HUES64 (cell line): ENCODE results near the gene CCDC7. TPM values are rescaled to one million over a fixed set of nuclear protein-coding genes. Genes with fewer than 3 reads are reported as not detected.
A peak's percentile ranks its signal among the peaks of the same experiment; 100 is the strongest.
"Not testable (repeated sequence)": the region's sequence is repeated elsewhere in the genome, so short reads cannot be mapped to it uniquely, and the experiment has no call there.

ENCODE experiments used
- H3K27ac ChIP-seq: 2 replicates; pipeline ENCODE4 v1.7.0; 2013; ENCODE audit warnings: low read depth, low read length, inconsistent platforms
- H3K27me3 ChIP-seq: 2 replicates; pipeline ENCODE4 v1.6.1; 2013; ENCODE audit warnings: mild to moderate bottlenecking, low read length; ENCODE audit not compliant: insufficient read depth
- H3K36me3 ChIP-seq: 2 replicates; pipeline ENCODE4 v1.6.1; 2013; ENCODE audit warnings: mild to moderate bottlenecking, low read length; ENCODE audit not compliant: insufficient read depth
- H3K4me1 ChIP-seq: 2 replicates; pipeline ENCODE4 v1.6.1; 2013; ENCODE audit warnings: mild to moderate bottlenecking, low read length, moderate library complexity; ENCODE audit not compliant: insufficient read depth
- H3K4me3 ChIP-seq: 2 replicates; pipeline ENCODE4 v1.5.1; 2013; ENCODE audit warnings: mild to moderate bottlenecking, low read length, moderate library complexity
- H3K9ac ChIP-seq: 2 replicates; pipeline ENCODE4 v1.6.1; 2013; ENCODE audit warnings: mild to moderate bottlenecking, low read depth, low read length
- H3K9me3 ChIP-seq: 2 replicates; pipeline ENCODE4 v1.6.1; 2013; ENCODE audit warnings: low read depth, low read length; ENCODE audit not compliant: insufficient read depth
- WGBS: fragments of 150-250, 120-280 bp; methylation state at CpG from one replicate; pipeline ENCODE4 v1.1.7; 2013; ENCODE audit warnings: missing lambda C conversion rate; 5-methylcytosine and 5-hydroxymethylcytosine counted together
- polyA plus RNA-seq, 2 experiments: library from polyadenylated mRNA; stranded (reverse); fragments of 50-300 nt; gene quantifications; one replicate each; pipeline ENCODE4 v1.2.3, GENCODE V29; 2013

CCDC7 gene
- polyA plus RNA-seq (2013, experiment 1 of 2), result 0.35 TPM
- 0.19 TPM for polyA plus RNA-seq (2013, experiment 2 of 2)

DNA sequence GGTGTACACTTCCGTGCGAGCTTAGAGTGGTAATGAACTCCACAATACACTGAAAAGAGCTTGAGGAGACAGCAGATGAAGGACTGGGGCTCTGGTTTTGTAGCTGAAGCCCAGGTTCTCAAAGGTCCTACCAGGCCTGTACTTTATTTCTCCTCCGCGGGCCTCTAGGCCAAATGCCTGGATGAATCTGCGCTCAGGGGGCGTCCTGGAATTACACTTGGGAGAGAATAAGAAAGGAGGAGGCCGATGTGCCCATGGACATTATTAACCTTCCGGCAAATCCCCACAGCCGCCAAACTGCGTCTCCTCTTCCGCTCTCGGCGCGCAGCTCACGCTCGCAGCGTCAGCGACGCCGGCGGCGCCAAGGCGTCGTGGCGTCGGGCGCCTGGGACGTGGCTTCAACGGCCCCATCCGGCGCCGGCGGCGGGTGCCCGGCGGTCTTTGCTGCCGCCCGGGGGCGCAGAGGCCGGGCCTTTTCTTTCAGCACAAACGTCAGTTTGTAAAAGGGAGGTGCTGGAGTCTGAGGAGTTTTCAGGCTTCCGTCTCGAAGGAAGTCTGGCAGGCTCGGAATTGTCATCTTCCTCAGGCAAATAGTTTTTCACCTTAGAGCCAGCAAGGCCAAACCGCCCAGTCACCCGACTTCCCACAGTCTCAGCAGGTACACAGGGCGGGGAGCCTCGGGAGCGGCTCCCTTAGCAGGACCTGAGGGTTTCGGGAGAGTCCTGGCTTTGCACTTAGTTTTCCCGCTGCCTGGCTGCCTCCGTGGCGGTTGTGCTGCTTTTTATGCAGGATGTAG, at the start of gene CCDC7:
TSS of gene CCDC7 (plus strand) at position 401 of the 796 bp plus-strand sequence. CDS start 5,503 bp downstream, outside the sequence.
- no peaks in the 10 kb centered on the region for H3K9me3 ChIP-seq
- peak within 1 kb of the TSS; percentile 78 for H3K4me3 ChIP-seq
- H3K27ac ChIP-seq, result peak within 1 kb of the TSS; percentile 72
- no peaks in the 10 kb centered on the region for H3K36me3 ChIP-seq
- WGBS, result 2% methylated on average over 53 of the region's 53 CpGs
- H3K4me1 ChIP-seq, result 0 out of 2 replicates have a peak, but pooled peaks cover 6% of the 10 kb centered on the region
- peak within 1 kb of the TSS; percentile 78 for H3K9ac ChIP-seq
- H3K27me3 ChIP-seq, result no peaks in the 10 kb centered on the region

DNA sequence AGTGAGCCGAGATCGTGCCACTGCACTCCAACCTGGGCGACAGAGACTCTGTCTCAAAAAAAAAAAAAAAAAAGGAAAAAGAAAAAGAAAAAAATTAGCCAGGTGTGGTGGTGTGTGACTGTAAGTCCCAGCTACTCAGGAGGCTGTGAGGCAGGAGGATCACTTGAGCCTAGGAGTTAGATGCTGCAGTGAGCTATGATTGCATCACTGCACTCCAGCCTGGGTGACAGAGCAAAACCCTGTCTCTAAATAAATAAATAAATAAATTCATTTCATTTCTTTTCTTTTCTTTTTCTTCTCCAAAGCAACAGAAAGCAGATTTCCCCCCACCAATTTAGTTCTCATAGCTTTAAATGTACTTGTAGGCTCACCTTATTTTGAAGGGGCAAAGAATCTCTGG, 48.8 kb upstream of the CCDC7 start:
- H3K36me3 ChIP-seq, H3K4me1 ChIP-seq, H3K4me3 ChIP-seq, H3K27ac ChIP-seq, H3K27me3 ChIP-seq, H3K9ac ChIP-seq, H3K9me3 ChIP-seq: not testable (repeated sequence)
- no CpG with 5 or more reads among the region's 3 CpGs for WGBS

GRCh38 chr10:32399720-32400119, 46.2 kb upstream of the CCDC7 start:
- not testable (repeated sequence) for H3K9me3 ChIP-seq, H3K4me1 ChIP-seq, H3K9ac ChIP-seq, H3K27me3 ChIP-seq, H3K4me3 ChIP-seq, H3K36me3 ChIP-seq, H3K27ac ChIP-seq
- WGBS, result 100% methylated on average over 2 of the region's 3 CpGs

DNA sequence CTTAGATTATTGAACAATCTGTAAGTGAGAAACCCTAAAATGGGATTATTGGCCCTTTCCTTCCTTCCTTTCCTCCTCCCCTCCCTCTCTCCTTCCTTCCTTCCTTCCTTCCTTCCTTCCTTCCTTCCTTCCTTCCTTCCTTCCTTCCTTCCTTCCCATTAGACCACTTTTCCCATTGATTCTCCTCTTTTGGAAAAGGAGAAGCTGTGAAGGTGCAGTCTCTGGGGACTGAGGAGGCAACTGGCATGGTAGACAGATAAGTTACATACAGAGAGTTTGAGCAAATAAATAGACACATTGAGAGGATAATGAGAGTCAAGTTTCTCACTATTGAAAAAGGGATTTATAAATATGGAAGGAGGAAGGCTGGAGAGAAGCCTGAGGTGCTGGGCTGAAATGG, 45.0 kb upstream of the CCDC7 start:
- Histone ChIP-seq H3K4me3 (no peak overlapping the region), H3K9ac (no peak overlapping the region), H3K27me3 (no peaks in the 10 kb centered on the region), H3K36me3 (no peaks in the 10 kb centered on the region), H3K9me3 (no peaks in the 10 kb centered on the region), H3K27ac (no peak overlapping the region), H3K4me1 (no peaks in the 10 kb centered on the region)

DNA sequence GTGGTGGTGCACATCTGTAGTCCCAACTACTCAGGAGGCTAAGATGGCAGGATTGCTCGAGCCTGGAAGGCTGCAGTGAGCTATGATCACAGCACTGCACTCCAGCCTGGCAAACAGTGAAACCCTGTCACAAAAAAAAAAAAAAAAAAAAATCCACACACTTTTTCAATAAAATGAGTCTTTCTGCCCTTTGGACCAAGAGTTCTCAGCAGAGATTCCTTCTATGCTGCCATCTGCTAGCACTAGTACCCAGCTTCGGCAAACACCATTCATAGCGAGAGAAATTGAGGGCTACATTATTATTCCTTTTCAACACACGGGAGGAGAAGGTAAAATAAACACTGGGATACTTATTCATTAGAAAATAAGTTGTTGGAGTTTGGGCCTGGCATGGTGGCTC, 43.4 kb upstream of the CCDC7 start:
- WGBS, result 94% methylated on average over 3 of the region's 4 CpGs
- H3K36me3 ChIP-seq, result no peaks in the 10 kb centered on the region
- no peaks in the 10 kb centered on the region for H3K4me1 ChIP-seq
- H3K27me3 ChIP-seq, result no peaks in the 10 kb centered on the region
- no peak overlapping the region for H3K9ac ChIP-seq
- H3K27ac ChIP-seq, result no peak overlapping the region
- H3K9me3 ChIP-seq, result no peaks in the 10 kb centered on the region
- no peak overlapping the region for H3K4me3 ChIP-seq

DNA sequence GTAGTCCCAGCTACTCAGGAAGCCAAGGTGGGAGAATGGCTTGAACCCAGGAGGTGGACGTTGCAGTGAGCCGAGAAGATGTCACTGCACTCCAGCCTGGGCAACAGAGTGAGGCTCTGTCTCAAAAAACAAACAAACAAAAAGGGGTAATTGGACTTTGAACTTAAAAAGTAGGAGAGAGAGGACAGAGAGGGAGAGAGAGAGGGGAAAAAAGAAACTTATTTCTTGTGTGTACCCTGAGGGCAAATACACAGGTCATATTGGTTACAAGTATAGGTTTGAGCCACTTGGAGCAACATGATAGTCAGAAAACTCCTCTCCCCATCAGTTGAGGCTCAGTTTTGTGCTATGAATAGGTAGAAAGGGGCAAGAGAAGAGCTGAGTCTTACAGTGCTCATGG, 42.8 kb upstream of the CCDC7 start:
- H3K27me3 ChIP-seq, result no peaks in the 10 kb centered on the region
- H3K36me3 ChIP-seq, result no peaks in the 10 kb centered on the region
- H3K4me3 ChIP-seq, result no peak overlapping the region
- 95% methylated on average over 2 of the region's 2 CpGs for WGBS
- no peak overlapping the region for H3K9ac ChIP-seq
- no peaks in the 10 kb centered on the region for H3K4me1 ChIP-seq
- no peaks in the 10 kb centered on the region for H3K9me3 ChIP-seq
- no peak overlapping the region for H3K27ac ChIP-seq

- H3K4me3 ChIP-seq, result no peak overlapping the region
- H3K27ac ChIP-seq, result no peak overlapping the region
- WGBS, result 95% methylated on average over 5 of the region's 5 CpGs
- no peaks in the 10 kb centered on the region for H3K4me1 ChIP-seq
- H3K9me3 ChIP-seq, result no peaks in the 10 kb centered on the region
- no peaks in the 10 kb centered on the region for H3K27me3 ChIP-seq
- no peak overlapping the region for H3K9ac ChIP-seq
- no peaks in the 10 kb centered on the region for H3K36me3 ChIP-seq
Observed at GRCh38 chr10:32408690-32409089, 37.2 kb upstream of the CCDC7 start.

DNA sequence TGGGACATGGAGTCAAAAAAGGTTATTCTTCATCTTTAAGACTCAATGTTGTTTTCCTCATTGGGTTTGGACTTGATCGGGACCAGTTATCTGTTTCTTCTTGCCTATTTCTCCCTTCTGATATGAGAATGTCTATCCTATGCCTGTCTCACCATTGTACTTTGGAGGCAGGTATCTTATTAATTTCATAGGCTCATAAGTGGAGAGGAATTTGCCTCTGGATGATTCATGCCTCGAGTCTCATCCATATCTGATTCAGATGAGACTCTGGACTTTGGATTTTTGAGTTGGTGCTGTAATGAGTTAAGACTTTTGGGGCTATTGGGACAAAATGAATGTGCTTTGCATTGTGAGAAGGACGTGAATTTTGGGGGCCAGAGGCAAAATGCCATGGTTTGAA, 36.2 kb upstream of the CCDC7 start:
- no peak overlapping the region for H3K4me3 ChIP-seq
- no peak overlapping the region for H3K9ac ChIP-seq
- H3K9me3 ChIP-seq, result no peaks in the 10 kb centered on the region
- 89% methylated on average over 3 of the region's 3 CpGs for WGBS
- H3K27ac ChIP-seq, result no peak overlapping the region
- no peaks in the 10 kb centered on the region for H3K4me1 ChIP-seq
- no peaks in the 10 kb centered on the region for H3K27me3 ChIP-seq
- H3K36me3 ChIP-seq, result no peaks in the 10 kb centered on the region

DNA sequence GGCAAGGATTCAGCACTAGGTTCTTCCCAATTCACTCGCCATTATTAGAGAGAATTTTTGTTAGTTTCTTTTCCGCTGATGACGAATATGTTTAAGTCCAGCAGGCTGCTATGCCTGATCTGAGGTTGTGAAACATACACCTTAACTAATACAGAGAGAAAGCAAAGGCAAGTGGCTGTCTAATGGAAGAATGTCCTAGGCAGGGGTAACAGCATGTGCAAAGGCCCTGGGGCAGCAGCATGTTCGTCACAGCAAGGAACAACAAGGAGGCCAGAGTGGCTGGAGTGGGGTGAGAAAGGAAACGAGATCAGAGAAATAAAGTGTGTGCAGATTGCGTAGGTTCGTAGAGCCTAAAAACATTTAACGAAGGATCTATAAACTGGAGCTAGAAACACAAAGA, 35.4 kb upstream of the CCDC7 start:
- WGBS, result 94% methylated on average over 8 of the region's 8 CpGs
- Histone ChIP-seq H3K9me3 (no peaks in the 10 kb centered on the region), H3K36me3 (no peaks in the 10 kb centered on the region), H3K4me3 (no peak overlapping the region), H3K9ac (no peak overlapping the region), H3K27ac (no peak overlapping the region), H3K4me1 (no peaks in the 10 kb centered on the region), H3K27me3 (no peaks in the 10 kb centered on the region)

GRCh38 chr10:32411797-32412498, 34.0 kb upstream of the CCDC7 start:
- Histone ChIP-seq H3K27me3 (no peaks in the 10 kb centered on the region), H3K4me1 (no peaks in the 10 kb centered on the region)
- 100% methylated on average over 1 of the region's 2 CpGs for WGBS

DNA sequence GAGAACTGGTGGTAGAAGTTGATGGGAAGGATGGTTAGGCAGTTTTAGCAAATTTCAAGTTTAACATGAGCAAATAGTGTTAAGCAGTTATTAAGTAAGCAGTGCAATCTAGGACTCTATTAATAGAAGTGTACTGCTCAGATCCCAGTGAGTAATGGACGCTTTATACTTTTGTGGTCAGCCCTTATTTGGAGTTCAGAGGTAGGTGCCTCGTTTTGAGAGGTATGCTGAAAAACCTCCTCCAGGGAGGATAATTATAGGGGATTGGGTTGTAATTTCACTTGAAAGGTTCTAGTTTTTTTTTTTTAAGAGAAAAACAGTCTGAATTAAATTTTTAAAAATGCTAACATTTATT, 33.5 kb upstream of the CCDC7 start:
- no peaks in the 10 kb centered on the region for H3K27me3 ChIP-seq
- H3K9ac ChIP-seq, result no peak overlapping the region
- no peaks in the 10 kb centered on the region for H3K36me3 ChIP-seq
- H3K4me3 ChIP-seq, result no peak overlapping the region
- H3K9me3 ChIP-seq, result no peaks in the 10 kb centered on the region
- 81% methylated on average over 2 of the region's 2 CpGs for WGBS
- H3K27ac ChIP-seq, result no peak overlapping the region
- no peaks in the 10 kb centered on the region for H3K4me1 ChIP-seq

More at GRCh38 chr10:32411797-32412498, 34.0 kb upstream of the CCDC7 start:
- no peaks in the 10 kb centered on the region for H3K9me3 ChIP-seq
- no peak overlapping the region for H3K27ac ChIP-seq
- no peak overlapping the region for H3K4me3 ChIP-seq
- H3K9ac ChIP-seq, result no peak overlapping the region
- H3K36me3 ChIP-seq, result no peaks in the 10 kb centered on the region
